ENCODE results near the gene SPEG. TPM values are rescaled to one million over a fixed set of nuclear protein-coding genes. Genes with fewer than 3 reads are reported as not detected.

Gene SPEG
- total RNA-seq, 1 experiment from 2014 or later: 55.3 TPM

- no peak for TF ChIP-seq IRF1 (CRISPR knock-in tag; IDR thresholded peaks at IDR 0.05)
- TF ChIP-seq FOXP1 (CRISPR knock-in tag; IDR thresholded peaks at IDR 0.05; ENCODE audit: borderline replicate concordance): no peak
- no peak for TF ChIP-seq IRF2 (CRISPR knock-in tag; IDR thresholded peaks at IDR 0.05; ENCODE audit: borderline replicate concordance, low read depth)
- TF ChIP-seq USF1 (CRISPR knock-in tag; IDR thresholded peaks at IDR 0.05): no peak
- no peak for TF ChIP-seq RELA (CRISPR knock-in tag; IDR thresholded peaks at IDR 0.05; ENCODE audit: borderline replicate concordance)
- no peak for TF ChIP-seq TEAD1 (CRISPR knock-in tag; IDR thresholded peaks at IDR 0.05)
- no peak for TF ChIP-seq ATF1 (CRISPR knock-in tag; IDR thresholded peaks at IDR 0.05)
These were observed 14.2 kb downstream of the SPEG start (continued) for GRCh38 chr2:219448776-219449341.

GRCh38 chr2:219449609-219450008, 15.0 kb downstream of the SPEG start:
- peaks cover 7% of the 10 kb centered on the region for H3K27me3 Mint-ChIP-seq (ENCODE audit: low read depth)
- TF ChIP-seq CDX4 (CRISPR knock-in tag; IDR thresholded peaks at IDR 0.05; ENCODE audit: borderline replicate concordance): no peak
- no peak for TF ChIP-seq ZNF138 (CRISPR knock-in tag; conservative IDR thresholded peaks at IDR 0.05)
- no peak for TF ChIP-seq ZSCAN18 (CRISPR knock-in tag; IDR thresholded peaks at IDR 0.05)
- H3K9me3 Mint-ChIP-seq: no peaks in the 10 kb centered on the region
- H3K36me3 Mint-ChIP-seq: no peaks in the 10 kb centered on the region
- no peak overlapping the region for H3K27ac Mint-ChIP-seq
- no peak overlapping the region for H3K4me3 Mint-ChIP-seq
- peaks cover 17% of the 10 kb centered on the region for H3K4me1 Mint-ChIP-seq
- CTCF ChIA-PET: interaction anchor here (0.7 to 11.1 kb wide), 13 partner anchors 9 to 122 kb away, joined by 3 to 121 read pairs (median 4); partner anchors contain the start of genes CHPF, DES, DNPEP and INHA
- DNase-seq (ENCODE audit: low spot score): no peak
- no peak for ATAC-seq
- POLR2A ChIA-PET: interaction anchor here (2.7 kb wide), 1 partner anchor 9 kb away, joined by 8 read pairs; no protein-coding TSS in a partner anchor

- TF ChIP-seq NFATC4 (CRISPR knock-in tag; IDR thresholded peaks at IDR 0.05) (no peak), NR3C1 (CRISPR knock-in tag; conservative IDR thresholded peaks at IDR 0.05; ENCODE audit: low read depth) (no peak), ZNF263 (CRISPR knock-in tag; IDR thresholded peaks at IDR 0.05; ENCODE audit: low read depth) (no peak), NR1H2 (CRISPR knock-in tag; IDR thresholded peaks at IDR 0.05) (no peak), ATF6 (CRISPR knock-in tag; IDR thresholded peaks at IDR 0.05) (no peak), ETV6 (CRISPR knock-in tag; IDR thresholded peaks at IDR 0.05) (no peak), SP1 (CRISPR knock-in tag; conservative IDR thresholded peaks at IDR 0.05) (no peak), NFE2L1 (CRISPR knock-in tag; IDR thresholded peaks at IDR 0.05) (no peak), CREM (CRISPR knock-in tag; IDR thresholded peaks at IDR 0.05) (no peak), TEAD4 (CRISPR knock-in tag; IDR thresholded peaks at IDR 0.05) (no peak), GRHL2 (CRISPR knock-in tag; IDR thresholded peaks at IDR 0.05; ENCODE audit: insufficient replicate concordance, severe bottlenecking) (no peak), TCF7 (CRISPR knock-in tag; IDR thresholded peaks at IDR 0.05; ENCODE audit: low read depth) (no peak), ZNF423 (CRISPR knock-in tag; IDR thresholded peaks at IDR 0.05) (no peak), ESRRA (CRISPR knock-in tag; IDR thresholded peaks at IDR 0.05; ENCODE audit: borderline replicate concordance) (no peak), ZNF671 (CRISPR knock-in tag; IDR thresholded peaks at IDR 0.05) (no peak), ZNF138 (CRISPR knock-in tag; conservative IDR thresholded peaks at IDR 0.05) (no peak), ZSCAN18 (CRISPR knock-in tag; IDR thresholded peaks at IDR 0.05) (no peak)
- no peaks in the 10 kb centered on the region for H3K9me3 Mint-ChIP-seq
- no peak for DNase-seq (ENCODE audit: low spot score)
- POLR2A ChIA-PET: interaction anchor here (1.3 kb wide), 1 partner anchor 9 kb away, joined by 3 read pairs; no protein-coding TSS in a partner anchor
- H3K27me3 Mint-ChIP-seq (ENCODE audit: low read depth): peaks cover 7% of the 10 kb centered on the region
- CTCF ChIA-PET: interaction anchor here (0.6 to 1.4 kb wide), 7 partner anchors 9 to 122 kb away, joined by 3 to 7 read pairs (median 3); partner anchors contain the start of gene SPEG
- H3K27ac Mint-ChIP-seq: no peak overlapping the region
- H3K4me3 Mint-ChIP-seq: no peak overlapping the region
- H3K36me3 Mint-ChIP-seq: no peaks in the 10 kb centered on the region
- no peak for ATAC-seq
- peaks cover 4% of the 10 kb centered on the region for H3K4me1 Mint-ChIP-seq
These were observed 17.2 kb downstream of the SPEG start for GRCh38 chr2:219451661-219452360.
